Stomach (tissue), 4 donors: Measurements from ENCODE around the gene MRPL28.
"Not testable (repeated sequence)": the region's sequence is repeated elsewhere in the genome, so short reads cannot be mapped to it uniquely, and the experiment has no call there.

Experiments used
- CTCF ChIP-seq, 7 experiments: fragments of 450-650 bp in 4 of 7; fragments of 200-600 bp in 3 of 7; sonication (generic) in 3 of 7; IDR thresholded peaks; one replicate each; pipeline ENCODE4 v1.5.1; 2016 to 2019; ENCODE audit warnings: antibody characterized with exemption in 7 of 7, control low read depth in 2 of 7, mild to moderate bottlenecking in 1 of 7
- EP300 ChIP-seq: sonication (generic); formaldehyde crosslinking; IDR thresholded peaks from one replicate; pipeline ENCODE4 v1.6.1; 2017; ENCODE audit warnings: antibody characterized with exemption
- POLR2A ChIP-seq, 4 donors: fragments of 450-650 bp; IDR thresholded peaks; one replicate each; pipeline ENCODE4 v1.6.1; 2016; ENCODE audit warnings: antibody characterized with exemption in 4 of 4, control low read depth in 2 of 4, mild to moderate bottlenecking in 1 of 4, moderate library complexity in 1 of 4
- POLR2AphosphoS5 ChIP-seq, 3 donors: sonication (generic); formaldehyde crosslinking; IDR thresholded peaks; one replicate each; pipeline ENCODE4 v1.6.1; 2016; ENCODE audit warnings: antibody characterized with exemption in 3 of 3

GRCh38 chr16:341974-342336, 28.4 kb downstream of the MRPL28 start:
- not testable (repeated sequence) for TF ChIP-seq CTCF (IDR thresholded peaks at IDR 0.05); POLR2AphosphoS5 (IDR thresholded peaks at IDR 0.05); EP300; POLR2A (IDR thresholded peaks at IDR 0.05)
